Left lung (tissue), 10 donors: ENCODE results near the gene UBA7. TPM values are rescaled to one million over a fixed set of nuclear protein-coding genes. Genes with fewer than 3 reads are reported as not detected.

Experiments
- ATAC-seq: fragments of 200-7000 bp; cut with Tn5 transposase; one replicate; pipeline ENCODE4 v1.9.1; 2020; ENCODE audit warnings: moderate library complexity
- DNase-seq, 4 donors: peaks; one replicate each; pipeline ENCODE4 v3.0.0-alpha.2; 2013 to 2020
- H3K27ac ChIP-seq, 2 donors: fragments of 200-600 bp; sonication (generic) in 1 of 2; one replicate each; pipeline versions ENCODE4 v1.5.0 to v1.8.0; 2020 to 2021
- H3K27me3 ChIP-seq, 2 donors: fragments of 200-600 bp; sonication (generic) in 1 of 2; one replicate each; pipeline versions ENCODE4 v1.5.0 to v1.8.0; 2020 to 2021
- H3K36me3 ChIP-seq, 2 donors: fragments of 200-600 bp; sonication (generic) in 1 of 2; one replicate each; pipeline versions ENCODE4 v1.5.0 to v1.8.0; 2020 to 2021
- H3K4me1 ChIP-seq, 2 donors: fragments of 200-600 bp; one replicate each; pipeline ENCODE4 v1.8.0; 2021
- H3K4me3 ChIP-seq, 2 donors: fragments of 200-600 bp; sonication (generic) in 1 of 2; one replicate each; pipeline versions ENCODE4 v1.5.0 to v1.8.0; 2020 to 2021; ENCODE audit warnings: mild to moderate bottlenecking in 1 of 2
- H3K9me3 ChIP-seq, 2 donors: fragments of 200-600 bp; sonication (generic) in 1 of 2; one replicate each; pipeline versions ENCODE4 v1.5.0 to v1.8.0; 2020 to 2021
- intact Hi-C, 2 donors: fragments of 100-400 bp; cut with DNase I; formaldehyde crosslinking; loops; one replicate each; pipeline versions ENCODE4 v1.11.2 to v1.14.2; 2022
- microRNA-seq, 2 donors: library from miRNA; unstranded; fragments of <30 nt; microRNA quantifications; one replicate each; pipeline ENCODE4, GENCODE V29; 2019
- polyA plus RNA-seq, 6 donors: library from polyadenylated mRNA; unstranded; fragments of 120-200 nt; gene quantifications; one replicate each; pipeline ENCODE4 v1.2.1, GENCODE V29; 2013; ENCODE audit not compliant: insufficient read length in 6 of 6
- total RNA-seq, 2 donors: library from RNA; stranded (reverse); fragmentation: NEBNext Ultra II Directional; extraction: Animal tissue kit (Norgen Biotek cat#: 25700); gene quantifications; one replicate each; pipeline ENCODE4 v1.2.1, GENCODE V29; 2021
- TF ChIP-seq, protein P1 (sequence below), 2 donors: fragments of 200-600 bp; sonication (generic) in 1 of 2; IDR thresholded peaks; one replicate each; pipeline versions ENCODE4 v1.5.0 to v1.8.0; 2021; ENCODE audit warnings: antibody characterized with exemption in 2 of 2
- donor health status: DM: no; HTN: yes; CAD: no.
- donor health status: DM: no; HTN: no; CAD: no.

UBA7 gene
- total and polyA plus RNA-seq, 8 donors = 60.9 to 121 (median 82.3) TPM

DNA sequence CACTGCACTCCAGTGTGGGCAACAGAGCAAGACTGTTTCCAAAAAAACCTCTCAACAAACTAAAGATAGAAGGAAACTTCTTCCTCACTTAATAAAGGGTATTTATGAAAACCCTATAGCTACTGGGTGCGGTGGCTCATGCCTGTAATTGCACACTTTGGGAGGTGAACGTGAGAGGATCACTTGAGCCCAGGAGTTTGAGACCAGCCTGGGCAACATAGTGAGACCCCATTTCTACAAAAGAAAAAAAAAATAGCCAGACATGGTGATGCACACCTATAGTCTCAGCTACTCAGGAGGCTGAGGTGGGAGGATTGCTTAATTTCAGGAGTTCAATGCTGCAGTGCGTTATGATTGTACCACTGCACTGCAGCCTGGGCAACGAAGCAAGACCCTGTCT, 49.8 kb downstream of the UBA7 start:
- DNase-seq (no peak), ATAC-seq (no peak)
- peaks cover 0 to 19% of the 10 kb centered on the region in 2 donors for H3K36me3 ChIP-seq
- no peak overlapping the region for H3K4me3 ChIP-seq
- TF ChIP-seq, protein P1, sequence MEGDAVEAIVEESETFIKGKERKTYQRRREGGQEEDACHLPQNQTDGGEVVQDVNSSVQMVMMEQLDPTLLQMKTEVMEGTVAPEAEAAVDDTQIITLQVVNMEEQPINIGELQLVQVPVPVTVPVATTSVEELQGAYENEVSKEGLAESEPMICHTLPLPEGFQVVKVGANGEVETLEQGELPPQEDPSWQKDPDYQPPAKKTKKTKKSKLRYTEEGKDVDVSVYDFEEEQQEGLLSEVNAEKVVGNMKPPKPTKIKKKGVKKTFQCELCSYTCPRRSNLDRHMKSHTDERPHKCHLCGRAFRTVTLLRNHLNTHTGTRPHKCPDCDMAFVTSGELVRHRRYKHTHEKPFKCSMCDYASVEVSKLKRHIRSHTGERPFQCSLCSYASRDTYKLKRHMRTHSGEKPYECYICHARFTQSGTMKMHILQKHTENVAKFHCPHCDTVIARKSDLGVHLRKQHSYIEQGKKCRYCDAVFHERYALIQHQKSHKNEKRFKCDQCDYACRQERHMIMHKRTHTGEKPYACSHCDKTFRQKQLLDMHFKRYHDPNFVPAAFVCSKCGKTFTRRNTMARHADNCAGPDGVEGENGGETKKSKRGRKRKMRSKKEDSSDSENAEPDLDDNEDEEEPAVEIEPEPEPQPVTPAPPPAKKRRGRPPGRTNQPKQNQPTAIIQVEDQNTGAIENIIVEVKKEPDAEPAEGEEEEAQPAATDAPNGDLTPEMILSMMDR (IDR thresholded peaks at IDR 0.05) = no peak
- H3K4me1 ChIP-seq = peaks cover 0 to 4% of the 10 kb centered on the region in 2 donors
- intact Hi-C loops = no loop called here
- no peak overlapping the region for H3K27ac ChIP-seq
- no peaks in the 10 kb centered on the region for H3K27me3 ChIP-seq
- no peaks in the 10 kb centered on the region for H3K9me3 ChIP-seq

DNA sequence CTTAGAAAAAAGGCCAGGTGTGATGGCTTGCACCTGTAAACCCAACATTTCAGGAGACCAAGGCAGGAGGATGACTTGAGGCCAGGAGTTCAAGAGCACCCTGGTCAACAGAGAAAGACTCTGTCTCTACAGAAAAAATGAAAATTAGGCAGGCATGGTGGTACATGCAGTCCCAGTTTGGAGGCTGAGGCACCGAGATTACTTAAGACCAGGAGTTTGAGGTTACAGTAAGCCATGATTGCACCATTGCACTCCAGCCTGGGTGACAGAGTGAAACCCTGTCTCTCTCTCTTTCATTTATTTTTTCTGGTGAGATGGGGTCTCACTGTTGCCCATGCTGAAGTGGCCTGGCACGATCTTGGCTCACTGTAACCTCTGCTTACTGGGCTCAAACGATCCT, 52.1 kb downstream of the UBA7 start:
- ATAC-seq (no peak), DNase-seq (no peak)
- Histone ChIP-seq H3K9me3 (no peaks in the 10 kb centered on the region), H3K36me3 (peaks cover 0 to 19% of the 10 kb centered on the region in 2 donors), H3K4me1 (peaks cover 0 to 4% of the 10 kb centered on the region in 2 donors), H3K27me3 (no peaks in the 10 kb centered on the region), H3K27ac (no peak overlapping the region), H3K4me3 (no peak overlapping the region)
- TF ChIP-seq, protein P1 (IDR thresholded peaks at IDR 0.05) = no peak
- intact Hi-C loops = no loop called here

DNA sequence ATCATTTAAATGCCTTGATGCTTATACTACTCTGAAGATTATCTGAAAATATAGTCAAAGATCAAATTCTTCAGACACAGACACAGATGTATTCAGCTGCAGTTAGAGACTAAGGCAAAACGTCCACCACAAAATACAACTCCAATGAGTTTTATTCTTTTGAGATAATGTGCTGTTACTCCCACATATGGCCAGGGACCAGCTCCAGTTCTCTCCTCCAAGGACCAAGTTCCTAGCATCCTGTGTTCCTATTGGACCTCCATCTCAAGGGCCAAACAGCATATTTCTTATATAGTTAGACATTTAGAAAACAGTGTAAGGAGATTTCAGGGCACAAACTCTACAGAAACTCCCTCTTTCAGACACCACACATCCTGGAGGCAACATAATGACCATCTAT, 54.5 kb downstream of the UBA7 start:
- intact Hi-C loops = no loop called here
- Histone ChIP-seq H3K9me3 (no peaks in the 10 kb centered on the region), H3K4me3 (no peak overlapping the region), H3K4me1 (peaks cover 0 to 7% of the 10 kb centered on the region in 2 donors), H3K27me3 (no peaks in the 10 kb centered on the region), H3K36me3 (peaks cover 0 to 6% of the 10 kb centered on the region in 2 donors), H3K27ac (no peak overlapping the region)
- DNase-seq (no peak), ATAC-seq (no peak)
- TF ChIP-seq, protein P1 (IDR thresholded peaks at IDR 0.05) = no peak

DNA sequence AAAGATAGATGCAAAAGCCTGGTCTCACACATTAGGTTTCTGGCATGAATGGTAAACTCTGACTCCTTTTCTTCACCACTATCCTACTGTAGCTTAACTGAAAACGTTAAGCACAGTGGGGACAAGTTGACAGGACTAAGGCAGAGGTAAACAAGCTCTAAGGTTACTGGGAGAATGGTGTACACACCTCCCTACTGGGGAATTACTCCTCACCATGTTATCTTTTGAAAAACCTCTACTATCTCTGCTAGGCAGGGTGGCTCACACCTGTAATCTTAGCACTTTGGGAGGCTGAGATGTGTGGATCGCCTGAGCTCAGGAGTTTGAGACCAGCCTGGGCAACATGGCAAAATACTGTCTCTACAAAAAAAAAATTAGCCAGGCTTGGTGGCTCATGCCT, 56.6 kb downstream of the UBA7 start:
- peaks cover 0 to 8% of the 10 kb centered on the region in 2 donors for H3K4me1 ChIP-seq
- TF ChIP-seq, protein P1 (IDR thresholded peaks at IDR 0.05) = no peak
- DNase-seq = no peak
- no peaks in the 10 kb centered on the region for H3K36me3 ChIP-seq
- no peak overlapping the region for H3K27ac ChIP-seq
- no peak overlapping the region for H3K4me3 ChIP-seq
- no peaks in the 10 kb centered on the region for H3K9me3 ChIP-seq
- intact Hi-C loops = no loop called here
- no peak for ATAC-seq
- no peaks in the 10 kb centered on the region for H3K27me3 ChIP-seq

DNA sequence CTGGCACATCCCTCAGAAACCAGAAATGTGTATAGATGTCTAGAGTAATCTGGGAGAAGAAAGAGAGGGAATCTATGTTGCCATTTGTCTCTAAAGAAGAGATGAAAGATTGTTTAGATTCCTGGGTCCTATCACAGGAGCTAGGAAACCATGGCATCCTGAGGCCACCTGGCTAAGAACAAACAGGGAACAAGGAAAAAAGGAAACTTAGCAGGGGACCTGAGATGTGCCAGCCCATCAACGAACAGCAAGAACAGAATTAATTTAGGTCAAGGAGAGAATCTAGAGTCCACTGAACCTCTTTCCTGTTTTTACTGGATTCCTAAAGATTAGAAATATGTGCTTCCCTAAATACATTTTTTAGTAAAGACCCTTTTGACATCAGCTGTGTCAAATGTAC, 57.7 kb downstream of the UBA7 start:
- Histone ChIP-seq H3K27ac (no peak overlapping the region), H3K27me3 (no peaks in the 10 kb centered on the region), H3K9me3 (no peaks in the 10 kb centered on the region), H3K4me3 (no peak overlapping the region), H3K4me1 (peaks cover 0 to 5% of the 10 kb centered on the region in 2 donors), H3K36me3 (no peaks in the 10 kb centered on the region)
- intact Hi-C loops = no loop called here
- TF ChIP-seq, protein P1 (IDR thresholded peaks at IDR 0.05) = no peak
- no peak for DNase-seq
- no peak for ATAC-seq

Small RNA genes within 50 kb of the gene (microRNA-seq; reads per million reads assigned to microRNA genes)
- 0.50 to 0.82 reads per million in 2 donors for gene MIR5193

Other genes with a start within 250 kb of the UBA7 start
- gene APEH, start 139.6 kb downstream of the UBA7 start, total RNA-seq = 100 to 1,000 TPM; 121 to 122 TPM
- 100 to 1,000 TPM in 3 of 6 donors, 10 to 100 TPM in 3; 88.6 to 108 (median 99.8) TPM for gene APEH, start 139.6 kb downstream of the UBA7 start, polyA plus RNA-seq
- gene MST1, start 124.5 kb downstream of the UBA7 start, total RNA-seq = 10 to 100 TPM; 12.5 to 19.1 TPM
- gene MST1, start 124.5 kb downstream of the UBA7 start, polyA plus RNA-seq = 10 to 100 TPM; 31.0 to 59.7 (median 39.8) TPM
- 10 to 100 TPM; 40.9 to 45.0 TPM for gene RNF123, start 124.4 kb downstream of the UBA7 start, total RNA-seq
- gene RNF123, start 124.4 kb downstream of the UBA7 start, polyA plus RNA-seq = 10 to 100 TPM; 21.8 to 33.1 (median 30.4) TPM
- under 1 TPM in 1 of 2 donors, not detected in 1; 0.47 TPM for gene AMIGO3, start 94.3 kb downstream of the UBA7 start, total RNA-seq
- 1 to 10 TPM in 5 of 6 donors, under 1 TPM in 1; 0.54 to 2.4 (median 1.9) TPM for gene AMIGO3, start 94.3 kb downstream of the UBA7 start, polyA plus RNA-seq
- gene GMPPB, start 90.0 kb downstream of the UBA7 start, total RNA-seq = 10 to 100 TPM; 41.0 to 69.5 TPM
- 10 to 100 TPM; 11.0 to 19.8 (median 12.6) TPM for gene GMPPB, start 90.0 kb downstream of the UBA7 start, polyA plus RNA-seq
- gene IP6K1, start 27.4 kb downstream of the UBA7 start, total RNA-seq = 10 to 100 TPM; 42.1 to 42.7 TPM
- gene IP6K1, start 27.4 kb downstream of the UBA7 start, polyA plus RNA-seq = 10 to 100 TPM; 31.8 to 51.2 (median 47.3) TPM
- 1 to 10 TPM in 1 of 2 donors, under 1 TPM in 1; 0.20 to 6.1 TPM for gene CDHR4, start 14.1 kb downstream of the UBA7 start, total RNA-seq
- gene CDHR4, start 14.1 kb downstream of the UBA7 start, polyA plus RNA-seq = 1 to 10 TPM in 5 of 6 donors, under 1 TPM in 1; 0.56 to 6.5 (median 3.8) TPM
- gene INKA1, start 10.7 kb downstream of the UBA7 start, total RNA-seq = 1 to 10 TPM; 3.7 to 6.3 TPM
- gene INKA1, start 10.7 kb downstream of the UBA7 start, polyA plus RNA-seq = 10 to 100 TPM; 10.4 to 18.9 (median 15.8) TPM
- gene TRAIP, start 42.6 kb upstream of the UBA7 start, total RNA-seq = 1 to 10 TPM; 2.4 to 2.5 TPM
- 10 to 100 TPM; 10.1 to 15.1 (median 12.9) TPM for gene TRAIP, start 42.6 kb upstream of the UBA7 start, polyA plus RNA-seq
- not detected for gene CAMKV, start 56.0 kb upstream of the UBA7 start, total RNA-seq
- gene CAMKV, start 56.0 kb upstream of the UBA7 start, polyA plus RNA-seq = under 1 TPM in 3 of 6 donors, not detected in 3; 0.14 to 0.21 (median 0.14) TPM
- gene MST1R, start 89.9 kb upstream of the UBA7 start, total RNA-seq = 10 to 100 TPM; 51.1 to 54.7 TPM
- 10 to 100 TPM in 1 of 6 donors, 1 to 10 TPM in 5; 6.0 to 10.0 (median 7.9) TPM for gene MST1R, start 89.9 kb upstream of the UBA7 start, polyA plus RNA-seq
- gene MON1A, start 115.9 kb upstream of the UBA7 start, total RNA-seq = 10 to 100 TPM; 13.9 to 15.6 TPM
- gene MON1A, start 115.9 kb upstream of the UBA7 start, polyA plus RNA-seq = 10 to 100 TPM in 5 of 6 donors, 1 to 10 TPM in 1; 8.5 to 15.0 (median 11.8) TPM
- 10 to 100 TPM; 59.6 to 86.3 TPM for gene RBM6, start 126.2 kb upstream of the UBA7 start, total RNA-seq
- 100 to 1,000 TPM; 142 to 232 (median 186) TPM for gene RBM6, start 126.2 kb upstream of the UBA7 start, polyA plus RNA-seq